GM10248 (cell line): ENCODE data around the gene RAD51B.
"Not testable (repeated sequence)": the region's sequence is repeated elsewhere in the genome, so short reads cannot be mapped to it uniquely, and the experiment has no call there.

ENCODE experiments used
- CTCF ChIA-PET: fragments of 300-600 bp; sonication (Branson Sonifier 250); formaldehyde crosslinking; extraction: SDS; loops from one replicate; lab custom pipeline; 2021; ENCODE audit warnings: antibody characterized with exemption; lab: Yijun Ruan, JAX
- POLR2A ChIA-PET: fragments of 350-650 bp; sonication (Branson Sonifier 250); formaldehyde crosslinking; extraction: SDS; loops from one replicate; lab custom pipeline; 2020; ENCODE audit warnings: antibody characterized with exemption; lab: Yijun Ruan, JAX
- DNase-seq: peaks from one replicate; pipeline ENCODE4 v3.0.0; 2012; ENCODE audit errors: extremely low spot score
- TF ChIP-seq, protein P1 (sequence below): IDR thresholded peaks from 2 replicates; pipeline ENCODE4 v1.5.1; 2012; ENCODE audit warnings: mild to moderate bottlenecking, low read depth; ENCODE audit errors: extremely low read depth, missing control alignments, control extremely low read depth

The RAD51B gene

DNA sequence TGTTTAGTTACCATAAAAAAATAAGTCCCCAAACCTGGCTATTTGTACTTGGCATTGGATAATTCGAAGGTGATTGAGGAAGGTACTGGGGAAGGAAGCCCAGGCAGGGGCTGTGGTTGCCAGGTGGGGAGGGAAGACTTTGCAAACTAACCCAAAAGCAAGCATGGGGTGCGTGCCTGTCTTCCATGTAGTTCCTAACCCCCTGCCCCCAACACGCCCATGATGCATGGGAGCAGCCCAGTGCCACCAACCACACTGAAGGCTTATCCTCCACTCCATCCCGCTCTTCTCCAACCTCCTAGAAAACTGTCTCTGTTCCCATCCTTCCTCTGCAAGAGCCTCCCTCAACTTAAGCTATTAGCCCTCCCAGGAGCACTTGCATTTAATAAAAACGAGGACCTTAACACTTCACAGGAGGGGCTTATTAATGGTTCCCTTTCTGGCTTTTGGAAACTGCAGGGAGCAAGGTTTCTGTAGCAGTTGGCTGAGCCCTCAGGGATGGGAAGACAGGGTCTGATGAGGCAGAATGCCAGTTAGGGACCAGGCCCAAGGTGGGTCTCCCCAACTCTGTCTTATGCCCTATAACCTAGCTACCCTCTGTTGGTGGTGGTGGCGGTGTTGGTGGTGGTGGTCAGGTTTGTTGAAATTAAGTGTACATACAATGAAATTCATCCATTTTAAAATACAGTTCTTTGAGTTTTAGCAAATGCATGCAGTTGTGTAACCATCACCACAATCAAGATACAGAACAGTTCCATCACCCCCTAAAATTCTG lies 877.3 kb downstream of the RAD51B start:
- ChIA-PET POLR2A (no interaction called here), CTCF (interaction anchor here (1.4 kb wide), 1 partner anchor 31 kb away, joined by 3 read pairs; no protein-coding TSS in a partner anchor)
- DNase-seq, result no peak
- TF ChIP-seq, protein P1, sequence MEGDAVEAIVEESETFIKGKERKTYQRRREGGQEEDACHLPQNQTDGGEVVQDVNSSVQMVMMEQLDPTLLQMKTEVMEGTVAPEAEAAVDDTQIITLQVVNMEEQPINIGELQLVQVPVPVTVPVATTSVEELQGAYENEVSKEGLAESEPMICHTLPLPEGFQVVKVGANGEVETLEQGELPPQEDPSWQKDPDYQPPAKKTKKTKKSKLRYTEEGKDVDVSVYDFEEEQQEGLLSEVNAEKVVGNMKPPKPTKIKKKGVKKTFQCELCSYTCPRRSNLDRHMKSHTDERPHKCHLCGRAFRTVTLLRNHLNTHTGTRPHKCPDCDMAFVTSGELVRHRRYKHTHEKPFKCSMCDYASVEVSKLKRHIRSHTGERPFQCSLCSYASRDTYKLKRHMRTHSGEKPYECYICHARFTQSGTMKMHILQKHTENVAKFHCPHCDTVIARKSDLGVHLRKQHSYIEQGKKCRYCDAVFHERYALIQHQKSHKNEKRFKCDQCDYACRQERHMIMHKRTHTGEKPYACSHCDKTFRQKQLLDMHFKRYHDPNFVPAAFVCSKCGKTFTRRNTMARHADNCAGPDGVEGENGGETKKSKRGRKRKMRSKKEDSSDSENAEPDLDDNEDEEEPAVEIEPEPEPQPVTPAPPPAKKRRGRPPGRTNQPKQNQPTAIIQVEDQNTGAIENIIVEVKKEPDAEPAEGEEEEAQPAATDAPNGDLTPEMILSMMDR, result no peak

DNA sequence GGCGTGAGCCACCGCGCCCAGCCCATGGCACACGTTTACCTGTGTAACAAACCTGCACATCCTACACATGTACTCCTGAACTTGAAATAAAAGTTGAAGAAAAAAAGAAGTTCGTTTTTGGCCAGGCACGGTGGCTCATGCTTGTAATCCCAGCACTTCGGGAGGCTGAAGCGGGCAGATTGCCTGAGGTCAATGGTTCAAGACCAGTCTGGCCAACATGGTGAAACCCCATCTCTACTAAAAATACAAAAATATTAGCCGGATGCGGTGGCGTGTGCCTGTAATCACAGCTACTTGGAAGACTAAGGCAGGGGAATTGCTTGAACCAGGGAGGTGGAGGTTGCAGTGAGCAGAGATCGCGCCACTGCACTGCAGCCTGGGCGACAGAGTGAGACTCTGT lies 879.2 kb downstream of the RAD51B start:
- CTCF ChIA-PET, DNase-seq, POLR2A ChIA-PET: not testable (repeated sequence)

DNA sequence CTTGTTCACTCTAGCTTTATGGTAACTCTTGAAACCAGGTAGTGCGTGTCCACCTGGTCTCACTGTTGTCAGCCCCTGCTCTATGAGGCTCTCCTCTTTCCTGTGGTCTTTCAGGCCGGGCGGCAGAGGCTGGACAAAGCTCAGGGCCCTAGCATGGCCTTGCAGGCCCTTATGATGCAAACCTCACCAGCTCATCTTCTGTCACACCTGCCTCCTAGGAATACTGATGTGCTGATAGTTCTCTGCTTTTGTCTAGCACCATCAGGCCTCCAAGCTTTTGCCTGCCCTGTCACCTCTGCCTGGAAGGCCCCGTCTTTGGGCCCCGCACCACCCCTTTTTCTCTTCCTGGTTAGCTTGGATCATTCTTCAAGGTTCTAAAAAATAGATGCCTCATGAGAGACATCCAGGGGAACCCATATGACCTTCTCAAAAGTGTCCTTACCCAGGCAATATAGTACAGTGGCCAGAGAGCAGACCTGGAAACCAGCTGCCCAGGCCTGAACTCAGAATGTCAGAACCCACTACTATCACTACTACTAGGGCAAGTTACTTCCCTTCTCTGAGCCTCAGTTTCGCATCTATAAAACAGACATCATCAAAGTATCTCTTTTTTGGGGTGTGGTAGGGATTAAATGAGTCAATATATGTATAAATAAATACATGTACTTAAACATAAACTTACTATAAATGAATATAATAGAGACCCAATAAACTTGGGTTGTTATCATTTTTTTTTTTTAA lies 881.6 kb downstream of the RAD51B start:
- TF ChIP-seq, protein P1, result no peak
- no peak for DNase-seq
- POLR2A ChIA-PET, result no interaction called here
- CTCF ChIA-PET, result interaction anchor here (0.8 to 1.3 kb wide), 3 partner anchors 9 to 124 kb away, joined by 3 to 4 read pairs (median 3); no protein-coding TSS in a partner anchor

DNA sequence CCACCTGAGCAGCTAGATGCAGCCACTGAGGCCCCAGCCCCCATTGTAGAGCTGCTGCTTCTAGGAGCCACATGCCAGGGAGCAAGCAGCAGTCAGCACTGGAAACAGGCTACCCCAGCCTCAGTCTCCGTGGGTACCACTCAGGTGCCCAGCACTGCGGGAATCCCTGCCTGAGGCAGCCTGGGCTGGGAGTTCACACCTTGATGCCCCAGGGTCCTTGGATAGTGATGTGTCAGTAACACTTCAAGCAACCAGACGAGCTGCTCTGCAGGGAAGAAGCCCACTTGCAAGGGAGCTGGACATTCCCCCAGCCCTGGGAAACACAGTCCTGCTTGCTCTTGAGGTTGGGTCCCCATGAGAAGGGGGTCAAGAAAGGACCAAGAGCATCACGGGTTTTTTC lies 882.6 kb downstream of the RAD51B start:
- TF ChIP-seq, protein P1, result no peak
- ChIA-PET CTCF (interaction anchor here (1.3 kb wide), 1 partner anchor 13 kb away, joined by 5 read pairs; no protein-coding TSS in a partner anchor), POLR2A (no interaction called here)
- no peak for DNase-seq

DNA sequence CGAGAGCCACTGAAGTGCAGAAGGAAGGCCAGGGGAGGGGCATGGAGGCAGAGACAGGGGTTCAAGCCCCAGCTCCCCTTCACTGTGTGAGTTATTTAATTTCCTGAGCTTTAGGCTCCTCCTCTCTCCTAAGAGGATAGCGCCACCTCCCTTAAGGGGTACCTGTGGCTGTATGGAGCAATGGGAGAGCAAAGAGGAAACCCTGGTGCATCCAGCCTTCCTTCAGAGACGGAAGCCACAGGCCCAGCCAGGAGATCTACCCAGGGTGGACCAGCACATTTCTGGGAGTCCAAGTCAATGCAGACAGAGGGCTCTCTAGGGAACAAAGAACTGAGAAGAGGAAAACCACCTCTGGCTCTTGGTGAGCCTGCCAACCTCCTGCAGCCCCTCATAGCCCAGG lies 883.0 kb downstream of the RAD51B start:
- CTCF ChIA-PET, result interaction anchor here (1.3 kb wide), 1 partner anchor 14 kb away, joined by 5 read pairs; no protein-coding TSS in a partner anchor
- TF ChIP-seq, protein P1, result no peak
- POLR2A ChIA-PET, result no interaction called here
- DNase-seq, result no peak

DNA sequence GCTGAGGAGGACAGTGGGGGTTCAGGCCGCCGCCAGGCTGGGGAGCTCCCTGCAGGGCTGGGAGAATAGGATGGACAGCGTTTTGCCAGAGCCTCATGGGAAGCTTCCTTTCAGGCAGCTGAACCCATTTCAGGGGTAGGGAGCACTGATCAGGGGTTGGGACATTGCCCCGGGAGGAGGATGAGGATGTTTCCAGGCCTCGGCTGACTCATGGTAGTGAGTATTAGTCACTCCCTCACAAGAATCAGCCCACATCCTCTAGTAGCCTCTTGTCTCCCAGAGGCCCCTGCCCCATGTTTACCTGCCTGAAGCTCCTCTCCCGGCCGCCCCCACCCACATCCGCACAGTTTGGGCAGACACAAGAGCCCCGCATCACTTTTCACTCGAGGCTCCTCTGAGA lies 883.5 kb downstream of the RAD51B start:
- POLR2A ChIA-PET, result no interaction called here
- TF ChIP-seq, protein P1, result no peak
- CTCF ChIA-PET, result interaction anchor here (1.3 kb wide), 1 partner anchor 14 kb away, joined by 5 read pairs; no protein-coding TSS in a partner anchor
- no peak for DNase-seq
